Testis (tissue), 2 donors: ENCODE results near the gene PLBD1.

Experiments
- CTCF ChIP-seq, 3 experiments: fragments of 450-650 bp in 2 of 3; fragments of 200-600 bp in 1 of 3; sonication (generic) in 1 of 3; IDR thresholded peaks; one replicate each; pipeline ENCODE4 v1.5.1; 2016 to 2019; ENCODE audit warnings: antibody characterized with exemption in 3 of 3, mild to moderate bottlenecking in 2 of 3, moderate library complexity in 1 of 3
- POLR2A ChIP-seq: fragments of 450-650 bp; IDR thresholded peaks from one replicate; pipeline ENCODE4 v1.6.1; 2017; ENCODE audit warnings: antibody characterized with exemption, mild to moderate bottlenecking, moderate library complexity

DNA sequence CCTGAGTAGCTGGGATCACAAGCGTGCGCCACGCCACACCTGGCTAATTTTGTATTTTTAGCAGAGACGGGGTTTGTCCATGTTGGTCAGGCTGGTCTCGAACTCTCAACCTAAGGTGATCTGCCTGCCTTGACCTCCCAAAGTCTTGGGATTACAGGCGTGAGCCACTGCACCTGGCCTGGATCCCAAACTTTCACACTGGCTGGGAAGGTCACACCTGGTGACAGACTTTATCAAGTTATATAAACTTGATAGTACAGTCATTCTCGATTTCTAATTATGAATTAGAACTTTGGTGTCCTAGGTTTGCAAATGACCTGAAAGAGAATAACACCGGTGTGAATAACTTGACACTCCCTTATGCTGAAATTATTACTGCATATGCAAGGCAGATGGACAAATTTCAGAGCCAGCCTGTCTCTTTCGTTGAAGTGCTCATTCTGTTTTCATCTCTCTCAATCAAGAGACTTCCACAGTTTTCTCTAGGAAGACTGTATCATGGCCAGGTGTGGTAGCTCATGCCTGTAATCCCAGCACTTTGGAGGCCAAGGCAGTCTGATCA lies 5.9 kb downstream of the PLBD1 start:
- TF ChIP-seq CTCF (IDR thresholded peaks at IDR 0.05): no peak
- no peak for TF ChIP-seq POLR2A
